B cell (primary cell): ENCODE results near the gene BTBD18. TPM values are rescaled to one million over a fixed set of nuclear protein-coding genes. Genes with fewer than 3 reads are reported as not detected.

Experiments used
- ATAC-seq: fragments of 200-7000 bp; cut with Tn5 transposase; one replicate; pipeline ENCODE4 v1.10.0; 2021; ENCODE audit warnings: low read depth, mild to moderate bottlenecking, moderate number of reproducible peaks, moderate library complexity
- CTCF ChIA-PET: fragments of 350-600 bp; sonication (Branson Sonifier 250); formaldehyde crosslinking; loops from one replicate; lab custom pipeline; 2021; ENCODE audit warnings: antibody characterized with exemption, inconsistent platforms; lab: Charles Lee
- POLR2A ChIA-PET: fragments of 350-600 bp; sonication (Branson Sonifier 250); formaldehyde crosslinking; loops from one replicate; lab custom pipeline; 2021; ENCODE audit warnings: antibody characterized with exemption; lab: Charles Lee
- DNase-seq: peaks from one replicate; pipeline ENCODE4 v3.0.0; 2013
- H2AFZ ChIP-seq: 2 replicates; pipeline ENCODE4 v1.6.1; 2012; ENCODE audit warnings: mild to moderate bottlenecking, low read depth, low read length; ENCODE audit not compliant: insufficient read depth, poor library complexity, severe bottlenecking
- H3K27ac ChIP-seq, 2 donors: 1 replicate in 1 of 2; 2 replicates in 1 of 2; pipeline ENCODE4 v1.5.1; 2012 to 2013; ENCODE audit warnings: low read length in 2 of 2, mild to moderate bottlenecking in 2 of 2, moderate library complexity in 1 of 2
- H3K27me3 ChIP-seq, 4 experiments: fragments of 200-600 bp in 1 of 4; sonication (generic) in 1 of 4; replicated peaks in 1 of 4; 1 replicate in 2 of 4; 2 replicates in 2 of 4; pipeline versions ENCODE4 v1.6.1 to v1.7.0; 2013 to 2016; ENCODE audit warnings: low read length in 3 of 4, mild to moderate bottlenecking in 2 of 4, mixed read lengths in 1 of 4, moderate library complexity in 1 of 4; ENCODE audit not compliant: insufficient read depth in 4 of 4, control insufficient read depth in 3 of 4; ENCODE audit errors: control extremely low read depth in 1 of 4
- H3K36me3 ChIP-seq, 2 experiments: replicated peaks in 1 of 2; 1 replicate in 1 of 2; 2 replicates in 1 of 2; pipeline versions ENCODE4 v1.6.1 to v1.7.1; 2013; ENCODE audit warnings: low read length in 1 of 2; ENCODE audit not compliant: insufficient read depth in 2 of 2, control insufficient read depth in 1 of 2; ENCODE audit errors: control extremely low read depth in 1 of 2, extremely low read depth in 1 of 2
- H3K4me1 ChIP-seq, 2 donors: fragments of 200-600 bp in 1 of 2; sonication (generic) in 1 of 2; 1 replicate in 1 of 2; 2 replicates in 1 of 2; pipeline versions ENCODE4 v1.5.1 to v1.6.1; 2013 to 2017; ENCODE audit warnings: low read length in 2 of 2; ENCODE audit not compliant: control insufficient read depth in 2 of 2, insufficient read depth in 2 of 2
- H3K4me2 ChIP-seq: replicated peaks from 2 replicates; pipeline ENCODE3; 2012; ENCODE audit warnings: mild to moderate bottlenecking, low read depth, low read length; ENCODE audit not compliant: poor library complexity, severe bottlenecking
- H3K4me3 ChIP-seq, 5 experiments: fragments of 200-600 bp in 1 of 5; sonication (generic) in 1 of 5; 1 replicate in 3 of 5; 2 replicates in 2 of 5; pipeline versions ENCODE4 v1.5.1 to v1.7.0; 2011 to 2016; ENCODE audit warnings: low read length in 4 of 5, mild to moderate bottlenecking in 4 of 5, low read depth in 2 of 5, control low read depth in 1 of 5, moderate library complexity in 1 of 5; ENCODE audit not compliant: insufficient read depth in 1 of 5; ENCODE audit errors: control extremely low read depth in 1 of 5, extremely low read depth in 1 of 5
- H3K79me2 ChIP-seq: fragments of 200-600 bp; sonication (generic); one replicate; pipeline ENCODE4 v1.6.0; 2016; ENCODE audit warnings: low read length; ENCODE audit not compliant: control insufficient read depth, insufficient read depth
- H3K9ac ChIP-seq: fragments of 200-600 bp; sonication (generic); 2 replicates; pipeline ENCODE4 v1.6.1; 2017; ENCODE audit warnings: mild to moderate bottlenecking, low read length, moderate library complexity
- H3K9me3 ChIP-seq, 3 donors: one replicate each; pipeline versions ENCODE4 v1.6.1 to v1.7.1; 2013; ENCODE audit warnings: low read length in 2 of 3; ENCODE audit not compliant: control insufficient read depth in 2 of 3, insufficient read depth in 1 of 3; ENCODE audit errors: control extremely low read depth in 1 of 3
- H4K20me1 ChIP-seq: 2 replicates; pipeline ENCODE4 v1.6.0; 2012; ENCODE audit warnings: mild to moderate bottlenecking, low read length; ENCODE audit not compliant: insufficient read depth, control insufficient read depth, poor library complexity, severe bottlenecking
- H3K27ac Mint-ChIP-seq: one replicate; pipeline ENCODE4 v1.8.0; 2021; ENCODE audit warnings: mixed read lengths
- H3K27me3 Mint-ChIP-seq: one replicate; pipeline ENCODE4 v1.8.0; 2021; ENCODE audit warnings: mixed read lengths
- H3K4me1 Mint-ChIP-seq: one replicate; pipeline ENCODE4 v1.8.0; 2021; ENCODE audit warnings: mixed read lengths
- H3K4me3 Mint-ChIP-seq: one replicate; pipeline ENCODE4 v1.8.0; 2021; ENCODE audit warnings: mixed read lengths
- H3K9me3 Mint-ChIP-seq: one replicate; pipeline ENCODE4 v1.8.0; 2022; ENCODE audit warnings: mixed read lengths; ENCODE audit not compliant: insufficient read depth
- CTCF ChIP-seq: fragments of 200-600 bp; IDR thresholded peaks from one replicate; pipeline ENCODE4 v1.8.0; 2022; ENCODE audit warnings: antibody characterized with exemption, mild to moderate bottlenecking
- EZH2 ChIP-seq: IDR thresholded peaks from 2 replicates; pipeline ENCODE4 v1.6.1; 2012; ENCODE audit warnings: borderline replicate concordance, low read depth, mild to moderate bottlenecking, moderate library complexity, low read length; ENCODE audit not compliant: insufficient read depth, poor library complexity, severe bottlenecking
- WGBS: methylation state at CpG from one replicate; pipeline ENCODE4 v1.1.5; 2013; ENCODE audit warnings: missing lambda C conversion rate; ENCODE audit not compliant: insufficient coverage; 5-methylcytosine and 5-hydroxymethylcytosine counted together
- intact Hi-C: fragments of 100-400 bp; cut with micrococcal nuclease; formaldehyde crosslinking; loops from one replicate; pipeline ENCODE4 v1.10.0; 2022
- polyA plus RNA-seq: library from polyadenylated mRNA; depleted of rRNA; stranded (reverse); fragments of >200 nt; gene quantifications from 2 replicates; pipeline ENCODE4 v1.2.3, GENCODE V29; 2012
- total RNA-seq, 2 donors: library from RNA; stranded (reverse); fragments of 120-200 nt in 1 of 2; gene quantifications; 1 replicate in 1 of 2; 2 replicates in 1 of 2; pipeline versions ENCODE4 v1.2.3 to v1.2.4, GENCODE V29; 2013 to 2022

BTBD18 gene
- total and polyA plus RNA-seq, 2 donors (not counting 1 experiment from before 2014, with no cell fraction given): not detected

- H3K4me3 Mint-ChIP-seq: peak within 1 kb of the TSS; percentile 99
- Histone ChIP-seq H3K27me3 (no peaks in the 10 kb centered on the region), H3K9ac (peak within 1 kb of the TSS; percentile 97), H3K4me1 (peaks cover 11 to 32% of the 10 kb centered on the region in 2 donors), H3K4me3 (peak within 1 kb of the TSS; percentile 83 to 97 (median 94)), H3K4me2 (peak within 1 kb of the TSS; percentile 86), H3K27ac (peak within 1 kb of the TSS; percentile 90 to 97), H4K20me1 (no peaks in the 10 kb centered on the region), H3K9me3 (no peaks in the 10 kb centered on the region), H3K36me3 (peaks cover 5 to 45% of the 10 kb centered on the region in 2 experiments), H3K79me2 (peaks cover 34% of the 10 kb centered on the region), H2AFZ (peak within 1 kb of the TSS; percentile 91)
- DNase-seq (peak; percentile 93), ATAC-seq (peak; percentile 83)
- H3K4me1 Mint-ChIP-seq: peaks cover 38% of the 10 kb centered on the region
- no peak for TF ChIP-seq CTCF
- TF ChIP-seq EZH2: no peak
- POLR2A ChIA-PET: interaction anchor here (0.5 to 2.0 kb wide), 12 partner anchors 9 to 416 kb away, joined by 3 to 24 read pairs (median 4); partner anchors contain the start of genes BTBD18, MED19, TMX2 and TNKS1BP1
- intact Hi-C loops: loop anchor here (1.0 to 5.0 kb wide), 7 partner anchors 29 to 211 kb away; partner anchors contain the start of genes CLP1, MED19, TIMM10 and TMX2
- H3K27me3 Mint-ChIP-seq: no peaks in the 10 kb centered on the region
- WGBS: under 1% methylated on average over 75 of the region's 75 CpGs
- CTCF ChIA-PET: interaction anchor here (0.7 to 6.2 kb wide), 8 partner anchors 10 to 174 kb away, joined by 3 to 68 read pairs (median 4); partner anchors contain the start of genes BTBD18, CTNND1 and UBE2L6
- peak within 1 kb of the TSS; percentile 99 for H3K27ac Mint-ChIP-seq
- H3K9me3 Mint-ChIP-seq: no peaks in the 10 kb centered on the region
These were observed 10.2 kb downstream of the BTBD18 start, which contains the start of gene SELENOH for GRCh38 chr11:57741132-57742086. TSS of gene SELENOH (plus strand) at chr11:57741491. CDS start at chr11:57741596, 105 bp downstream.
